Gastroesophageal sphincter (tissue), 4 donors: ENCODE measurements around the gene ENOSF1. TPM values are rescaled to one million over a fixed set of nuclear protein-coding genes. Genes with fewer than 3 reads are reported as not detected.

ENCODE experiments used
- ATAC-seq: fragments of 150-250 bp; one replicate; pipeline ENCODE4 v1.9.1; 2016; ENCODE audit warnings: mild to moderate bottlenecking, moderate library complexity
- H3K27ac ChIP-seq, 4 donors: fragments of 200-600 bp; sonication (generic) in 3 of 4; 1 replicate in 3 of 4; 2 replicates in 1 of 4; pipeline ENCODE4 v1.5.1; 2016 to 2019
- H3K27me3 ChIP-seq: fragments of 200-600 bp; sonication (generic); one replicate; pipeline ENCODE4 v1.5.1; 2019
- H3K36me3 ChIP-seq, 2 donors: fragments of 200-600 bp; sonication (generic); one replicate each; pipeline ENCODE4 v1.5.1; 2019; ENCODE audit warnings: control low read depth in 1 of 2
- H3K4me1 ChIP-seq, 3 donors: fragments of 200-600 bp; sonication (generic); 1 replicate in 2 of 3; 2 replicates in 1 of 3; pipeline ENCODE4 v1.5.1; 2016 to 2019; ENCODE audit warnings: control low read depth in 2 of 3
- H3K4me3 ChIP-seq, 2 donors: fragments of 200-600 bp; sonication (generic); one replicate each; pipeline ENCODE4 v1.5.1; 2019; ENCODE audit warnings: mild to moderate bottlenecking in 1 of 2, moderate library complexity in 1 of 2
- H3K9me3 ChIP-seq, 3 donors: fragments of 200-600 bp; sonication (generic); one replicate each; pipeline ENCODE4 v1.5.1; 2017 to 2019; ENCODE audit warnings: control low read depth in 2 of 3
- CTCF ChIP-seq, 4 experiments: fragments of 200-600 bp in 2 of 4; fragments of 450-650 bp in 2 of 4; sonication (generic) in 1 of 4; IDR thresholded peaks; one replicate each; pipeline ENCODE4 v1.5.1; 2017 to 2019; ENCODE audit warnings: antibody characterized with exemption in 4 of 4, mild to moderate bottlenecking in 2 of 4, moderate library complexity in 2 of 4
- EP300 ChIP-seq: sonication (generic); formaldehyde crosslinking; IDR thresholded peaks from one replicate; pipeline ENCODE4 v1.6.1; 2017; ENCODE audit warnings: antibody characterized with exemption, mild to moderate bottlenecking
- POLR2A ChIP-seq, 2 donors: fragments of 450-650 bp; IDR thresholded peaks; one replicate each; pipeline ENCODE4 v1.6.1; 2017; ENCODE audit warnings: antibody characterized with exemption in 2 of 2, mild to moderate bottlenecking in 2 of 2, moderate library complexity in 1 of 2
- POLR2AphosphoS5 ChIP-seq: sonication (generic); formaldehyde crosslinking; IDR thresholded peaks from one replicate; pipeline ENCODE4 v1.6.1; 2017; ENCODE audit warnings: antibody characterized with exemption
- WGBS, 2 donors: methylation state at CpG; one replicate each; pipeline ENCODE4 v1.1.5; 2018; ENCODE audit warnings: low coverage in 1 of 2; 5-methylcytosine and 5-hydroxymethylcytosine counted together
- total RNA-seq, 4 donors: library from RNA; depleted of rRNA; stranded (reverse); fragments of >200 nt; gene quantifications; one replicate each; pipeline ENCODE4 v1.1.0, GENCODE V29; 2016

Gene ENOSF1
- total RNA-seq, 4 donors from 2014 or later = 16.2 to 80.2 (median 37.1) TPM

- TF ChIP-seq CTCF (IDR thresholded peaks at IDR 0.05) (no peak), POLR2A (IDR thresholded peaks at IDR 0.05) (no peak), EP300 (no peak), POLR2AphosphoS5 (no peak)
- H3K9me3 ChIP-seq = no peaks in the 10 kb centered on the region
- no peaks in the 10 kb centered on the region for H3K36me3 ChIP-seq
- ATAC-seq = no peak
- H3K27me3 ChIP-seq = peaks cover 26% of the 10 kb centered on the region
- peaks cover 0 to 19% (median 5%) of the 10 kb centered on the region in 3 donors for H3K4me1 ChIP-seq
- 67 to 100% methylated on average over 1 to 3 of the region's 6 CpGs for WGBS, 2 donors
- no peak overlapping the region for H3K27ac ChIP-seq
- H3K4me3 ChIP-seq = no peak overlapping the region
Observed at GRCh38 chr18:659597-659996, 52.8 kb downstream of the ENOSF1 start.

- Histone ChIP-seq H3K27me3 (peaks cover 26% of the 10 kb centered on the region), H3K9me3 (no peaks in the 10 kb centered on the region), H3K4me1 (peaks cover 0 to 19% (median 5%) of the 10 kb centered on the region in 3 donors), H3K4me3 (peak overlapping the region in 1 of 2 donors; percentile 80), H3K36me3 (no peaks in the 10 kb centered on the region), H3K27ac (no peak overlapping the region)
- WGBS, 2 donors = 78 to 86% methylated on average over 5 to 6 of the region's 10 CpGs
- TF ChIP-seq CTCF (IDR thresholded peaks at IDR 0.05) (no peak), POLR2A (IDR thresholded peaks at IDR 0.05) (no peak), POLR2AphosphoS5 (no peak), EP300 (no peak)
- ATAC-seq = no peak
Observed at GRCh38 chr18:658947-659533, 53.4 kb downstream of the ENOSF1 start.

GRCh38 chr18:658001-658946 lies 54.2 kb downstream of the ENOSF1 start:
- ATAC-seq = peak; percentile 89

GRCh38 chr18:657311-658000 lies 55.0 kb downstream of the ENOSF1 start, which contains the start of gene TYMS:
Gene TYMS, plus strand, starts transcription at chr18:657653. Its CDS starts 90 bp downstream, at chr18:657743.
- Histone ChIP-seq H3K36me3 (no peaks in the 10 kb centered on the region), H3K27me3 (peaks cover 26% of the 10 kb centered on the region), H3K27ac (peak within 1 kb of the TSS in 3 of 4 donors; percentile 32 to 75 (median 65)), H3K4me3 (peak within 1 kb of the TSS; percentile 51 to 80), H3K9me3 (no peaks in the 10 kb centered on the region), H3K4me1 (peaks cover 0 to 19% (median 5%) of the 10 kb centered on the region in 3 donors)
- TF ChIP-seq CTCF (IDR thresholded peaks at IDR 0.05) (peak in 1 of 4 experiments; percentile 23), EP300 (no peak)
- ATAC-seq = peak; percentile 48
- WGBS, 2 donors = 0% methylated on average over 1 of the region's 79 CpGs; no CpG with 5 or more reads in 1 of the 2 donors

More at GRCh38 chr18:658001-658946, 54.2 kb downstream of the ENOSF1 start:
- Histone ChIP-seq H3K9me3 (no peaks in the 10 kb centered on the region), H3K36me3 (no peaks in the 10 kb centered on the region), H3K4me1 (peaks cover 0 to 19% (median 5%) of the 10 kb centered on the region in 3 donors), H3K27me3 (peaks cover 26% of the 10 kb centered on the region), H3K4me3 (peak overlapping the region; percentile 51 to 80), H3K27ac (peak overlapping the region in 3 of 4 donors; percentile 32 to 75 (median 65))
- peak in 1 of 2 donors; percentile 12 for TF ChIP-seq POLR2A (IDR thresholded peaks at IDR 0.05)
- TF ChIP-seq CTCF (IDR thresholded peaks at IDR 0.05) = no peak
- 7% methylated on average over 13 of the region's 72 CpGs; no CpG with 5 or more reads in 1 of the 2 donors for WGBS, 2 donors
